Measurements from ENCODE around the gene SAMD1. TPM values are rescaled to one million over a fixed set of nuclear protein-coding genes. Genes with fewer than 3 reads are reported as not detected.
A peak's percentile ranks its signal among the peaks of the same experiment; 100 is the strongest.

The SAMD1 gene
- total and polyA plus RNA-seq, 2 donors from 2014 or later, result 23.3 to 28.3 TPM

DNA sequence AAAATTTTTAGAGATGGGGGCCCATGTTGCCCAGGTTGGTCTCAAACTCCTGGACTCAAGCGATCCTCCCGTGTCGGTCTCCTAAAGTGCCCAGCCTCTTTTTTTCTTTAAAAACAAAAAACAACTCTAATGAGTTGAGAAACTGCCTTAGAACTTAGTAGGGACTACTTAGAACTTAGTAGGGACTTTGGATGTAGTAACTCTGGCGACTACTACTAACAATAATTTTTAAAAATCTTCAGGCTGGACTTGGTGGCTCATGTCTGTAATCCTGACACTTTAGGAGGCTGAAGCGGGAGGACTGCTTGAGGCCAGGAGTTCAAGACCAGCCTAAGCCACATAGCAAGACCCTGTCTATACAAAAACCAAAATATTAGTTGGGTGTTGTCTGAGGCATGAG, 4.5 kb downstream of the SAMD1 start:
- FAIRE-seq (no peak), DNase-seq (no peak)
- Histone ChIP-seq H3K27me3 (ENCODE audit: control insufficient read depth, insufficient read depth, low read length) (no peaks in the 10 kb centered on the region), H3K9ac (ENCODE audit: low read length in 3 of 3) (no peak overlapping the region), H3K27ac (ENCODE audit: low read depth in 2 of 2, low read length in 2 of 2) (no peak overlapping the region), H3K9me3 (ENCODE audit: control insufficient read depth in 2 of 3, insufficient read depth in 1 of 3, low read length in 3 of 3) (no peaks in the 10 kb centered on the region), H3K4me1 (ENCODE audit: control insufficient read depth in 2 of 3, insufficient read depth in 2 of 3, low read depth in 1 of 3, low read length in 3 of 3) (peaks cover 0 to 4% (median 4%) of the 10 kb centered on the region in 3 donors), H3K36me3 (ENCODE audit: control insufficient read depth in 2 of 3, insufficient read depth in 3 of 3, low read length in 3 of 3) (peaks cover 0 to 2% (median 2%) of the 10 kb centered on the region in 3 donors), H3K4me3 (ENCODE audit: low read length in 3 of 3) (no peak overlapping the region)
- intact Hi-C loops (cut with DNase I), result no loop called here
- TF ChIP-seq, protein P1, sequence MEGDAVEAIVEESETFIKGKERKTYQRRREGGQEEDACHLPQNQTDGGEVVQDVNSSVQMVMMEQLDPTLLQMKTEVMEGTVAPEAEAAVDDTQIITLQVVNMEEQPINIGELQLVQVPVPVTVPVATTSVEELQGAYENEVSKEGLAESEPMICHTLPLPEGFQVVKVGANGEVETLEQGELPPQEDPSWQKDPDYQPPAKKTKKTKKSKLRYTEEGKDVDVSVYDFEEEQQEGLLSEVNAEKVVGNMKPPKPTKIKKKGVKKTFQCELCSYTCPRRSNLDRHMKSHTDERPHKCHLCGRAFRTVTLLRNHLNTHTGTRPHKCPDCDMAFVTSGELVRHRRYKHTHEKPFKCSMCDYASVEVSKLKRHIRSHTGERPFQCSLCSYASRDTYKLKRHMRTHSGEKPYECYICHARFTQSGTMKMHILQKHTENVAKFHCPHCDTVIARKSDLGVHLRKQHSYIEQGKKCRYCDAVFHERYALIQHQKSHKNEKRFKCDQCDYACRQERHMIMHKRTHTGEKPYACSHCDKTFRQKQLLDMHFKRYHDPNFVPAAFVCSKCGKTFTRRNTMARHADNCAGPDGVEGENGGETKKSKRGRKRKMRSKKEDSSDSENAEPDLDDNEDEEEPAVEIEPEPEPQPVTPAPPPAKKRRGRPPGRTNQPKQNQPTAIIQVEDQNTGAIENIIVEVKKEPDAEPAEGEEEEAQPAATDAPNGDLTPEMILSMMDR (IDR thresholded peaks at IDR 0.05; ENCODE audit: borderline replicate concordance, extremely low read depth, insufficient read depth), result no peak

DNA sequence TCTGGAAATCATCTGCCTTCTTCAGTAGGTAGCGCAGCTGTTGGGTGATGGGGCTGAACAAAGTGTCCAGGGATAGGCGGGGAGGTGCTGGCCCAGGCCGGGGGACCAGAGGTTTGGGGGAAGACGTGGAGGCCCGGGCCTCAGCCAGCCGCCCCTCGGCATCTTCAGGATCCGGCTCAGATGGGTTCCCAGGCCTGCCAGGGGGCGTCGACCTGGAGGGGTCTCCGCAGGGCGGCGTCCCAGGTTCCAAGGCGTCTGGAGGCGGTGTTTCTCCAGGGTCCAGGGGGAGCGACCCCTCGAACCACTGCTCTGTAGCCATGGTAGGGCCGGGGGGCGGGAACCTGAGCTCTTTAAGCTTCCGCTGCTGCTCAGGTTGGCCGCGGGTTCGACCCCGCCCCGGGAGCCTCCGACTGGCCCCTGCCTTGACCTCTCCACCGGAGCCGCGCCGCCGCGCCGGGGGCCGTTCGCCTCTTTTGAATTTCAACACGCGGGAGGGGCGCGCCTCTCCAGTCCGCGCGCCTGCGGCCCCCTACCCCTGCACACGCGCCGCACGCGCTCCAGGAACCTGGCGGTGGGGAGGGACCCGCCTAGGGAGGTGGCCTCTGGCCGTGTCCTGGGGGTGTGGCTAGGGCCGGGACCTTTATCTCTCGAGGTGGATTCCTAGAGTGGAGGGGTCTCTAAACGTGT, 5.1 kb downstream of the SAMD1 start, which contains the start of gene C19orf67:
TSS of gene C19orf67 (minus strand) at position 475 of the 687 bp plus-strand sequence. CDS start at position 319, 156 bp downstream.
- no peak within 1 kb of the TSS for H3K27ac ChIP-seq (ENCODE audit: low read depth in 2 of 2, low read length in 2 of 2)
- H3K9ac ChIP-seq (ENCODE audit: low read length in 3 of 3), result no peak within 1 kb of the TSS
- TF ChIP-seq, protein P1 (IDR thresholded peaks at IDR 0.05; ENCODE audit: borderline replicate concordance, extremely low read depth, insufficient read depth), result no peak
- H3K27me3 ChIP-seq (ENCODE audit: control insufficient read depth, insufficient read depth, low read length), result no peaks in the 10 kb centered on the region
- intact Hi-C loops (cut with DNase I), result no loop called here
- H3K36me3 ChIP-seq (ENCODE audit: control insufficient read depth in 2 of 3, insufficient read depth in 3 of 3, low read length in 3 of 3), result peaks cover 0 to 2% (median 2%) of the 10 kb centered on the region in 3 donors
- FAIRE-seq (no peak), DNase-seq (peak in 1 of 5 donors; percentile 80)
- no peak within 1 kb of the TSS for H3K4me3 ChIP-seq (ENCODE audit: low read length in 3 of 3)
- peaks cover 0 to 5% (median 4%) of the 10 kb centered on the region in 3 donors for H3K4me1 ChIP-seq (ENCODE audit: control insufficient read depth in 2 of 3, insufficient read depth in 2 of 3, low read depth in 1 of 3, low read length in 3 of 3)
- H3K9me3 ChIP-seq (ENCODE audit: control insufficient read depth in 2 of 3, insufficient read depth in 1 of 3, low read length in 3 of 3), result no peaks in the 10 kb centered on the region

DNA sequence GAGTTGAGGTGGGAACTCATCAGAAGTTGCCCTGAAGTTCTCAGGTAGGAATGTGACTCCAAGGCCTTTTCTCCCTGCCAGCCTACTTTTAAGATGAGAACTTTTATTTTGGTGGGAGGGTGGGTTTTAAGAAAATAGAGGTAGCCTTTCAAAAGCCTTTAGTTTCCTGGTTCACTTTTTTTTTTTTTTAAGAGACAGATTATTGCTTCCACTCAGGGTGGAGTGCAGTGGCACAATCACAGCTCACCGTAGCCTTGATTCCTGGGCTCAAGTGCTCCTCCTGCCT, 7.9 kb downstream of the SAMD1 start:
- DNase-seq (no peak), FAIRE-seq (no peak)
- peak overlapping the region in 1 of 3 donors; percentile 90 for H3K9ac ChIP-seq (ENCODE audit: low read length in 3 of 3)
- intact Hi-C loops (cut with DNase I), result no loop called here
- H3K27me3 ChIP-seq (ENCODE audit: control insufficient read depth, insufficient read depth, low read length), result no peaks in the 10 kb centered on the region
- peak overlapping the region in 1 of 3 donors; percentile 85 for H3K4me3 ChIP-seq (ENCODE audit: low read length in 3 of 3)
- TF ChIP-seq, protein P1 (IDR thresholded peaks at IDR 0.05; ENCODE audit: borderline replicate concordance, extremely low read depth, insufficient read depth), result no peak
- no peak overlapping the region for H3K27ac ChIP-seq (ENCODE audit: low read depth in 2 of 2, low read length in 2 of 2)
- H3K9me3 ChIP-seq (ENCODE audit: control insufficient read depth in 2 of 3, insufficient read depth in 1 of 3, low read length in 3 of 3), result no peaks in the 10 kb centered on the region
- H3K36me3 ChIP-seq (ENCODE audit: control insufficient read depth in 2 of 3, insufficient read depth in 3 of 3, low read length in 3 of 3), result peaks cover 0 to 2% (median 0%) of the 10 kb centered on the region in 3 donors
- H3K4me1 ChIP-seq (ENCODE audit: control insufficient read depth in 2 of 3, insufficient read depth in 2 of 3, low read depth in 1 of 3, low read length in 3 of 3), result peaks cover 0 to 9% (median 4%) of the 10 kb centered on the region in 3 donors
